ENCODE data around the gene PLEKHO1. TPM values are rescaled to one million over a fixed set of nuclear protein-coding genes. Genes with fewer than 3 reads are reported as not detected.
"Not testable (repeated sequence)": the region's sequence is repeated elsewhere in the genome, so short reads cannot be mapped to it uniquely, and the experiment has no call there.

Gene PLEKHO1
- polyA plus RNA-seq, 4 donors: 41.4 to 67.8 (median 56.2) TPM

GRCh38 chr1:150168960-150169601, 19.4 kb downstream of the PLEKHO1 start:
- DNase-seq (ENCODE audit: low read depth in 4 of 4, low spot score in 2 of 4): no peak

GRCh38 chr1:150171801-150172200, 22.1 kb downstream of the PLEKHO1 start:
- DNase-seq (ENCODE audit: low read depth in 4 of 4, low spot score in 2 of 4): no peak

- DNase-seq (ENCODE audit: low read depth in 4 of 4, low spot score in 2 of 4): no peak
Measured at GRCh38 chr1:150173141-150173585, 23.4 kb downstream of the PLEKHO1 start.

- DNase-seq (ENCODE audit: low read depth in 4 of 4, low spot score in 2 of 4): no peak
Measured at GRCh38 chr1:150176593-150176992, 26.9 kb downstream of the PLEKHO1 start.

GRCh38 chr1:150178548-150178947, 28.8 kb downstream of the PLEKHO1 start:
- no peak for DNase-seq (ENCODE audit: low read depth in 4 of 4, low spot score in 2 of 4)

- DNase-seq (ENCODE audit: low read depth in 4 of 4, low spot score in 2 of 4): no peak
Measured at GRCh38 chr1:150179867-150180266, 30.2 kb downstream of the PLEKHO1 start.

- no peak for DNase-seq (ENCODE audit: low read depth in 4 of 4, low spot score in 2 of 4)
Measured at GRCh38 chr1:150180474-150180873, 30.8 kb downstream of the PLEKHO1 start.

- no peak for DNase-seq (ENCODE audit: low read depth in 4 of 4, low spot score in 2 of 4)
Measured at GRCh38 chr1:150182247-150182646, 32.5 kb downstream of the PLEKHO1 start.

GRCh38 chr1:150183061-150183460, 33.3 kb downstream of the PLEKHO1 start:
- no peak for DNase-seq (ENCODE audit: low read depth in 4 of 4, low spot score in 2 of 4)

- no peak for DNase-seq (ENCODE audit: low read depth in 4 of 4, low spot score in 2 of 4)
Measured at GRCh38 chr1:150185481-150185880, 35.8 kb downstream of the PLEKHO1 start.

GRCh38 chr1:150186438-150186788, 36.7 kb downstream of the PLEKHO1 start:
- DNase-seq (ENCODE audit: low read depth in 4 of 4, low spot score in 2 of 4): not testable (repeated sequence)

GRCh38 chr1:150186789-150187559, 37.3 kb downstream of the PLEKHO1 start:
- DNase-seq (ENCODE audit: low read depth in 4 of 4, low spot score in 2 of 4): no peak

GRCh38 chr1:150187560-150187931, 37.8 kb downstream of the PLEKHO1 start:
- no peak for DNase-seq (ENCODE audit: low read depth in 4 of 4, low spot score in 2 of 4)

GRCh38 chr1:150192012-150192411, 42.3 kb downstream of the PLEKHO1 start:
- DNase-seq (ENCODE audit: low read depth in 4 of 4, low spot score in 2 of 4): no peak

- no peak for DNase-seq (ENCODE audit: low read depth in 4 of 4, low spot score in 2 of 4)
Measured at GRCh38 chr1:150194381-150195031, 44.8 kb downstream of the PLEKHO1 start.

GRCh38 chr1:150196417-150196816, 46.7 kb downstream of the PLEKHO1 start:
- DNase-seq (ENCODE audit: low read depth in 4 of 4, low spot score in 2 of 4): no peak

- DNase-seq (ENCODE audit: low read depth in 4 of 4, low spot score in 2 of 4): no peak
Measured at GRCh38 chr1:150207281-150207971, 57.7 kb downstream of the PLEKHO1 start.

- DNase-seq (ENCODE audit: low read depth in 4 of 4, low spot score in 2 of 4): not testable (repeated sequence)
Measured at GRCh38 chr1:150208460-150208859, 58.7 kb downstream of the PLEKHO1 start.
